ENCODE results near the gene CAPN15.

DNA sequence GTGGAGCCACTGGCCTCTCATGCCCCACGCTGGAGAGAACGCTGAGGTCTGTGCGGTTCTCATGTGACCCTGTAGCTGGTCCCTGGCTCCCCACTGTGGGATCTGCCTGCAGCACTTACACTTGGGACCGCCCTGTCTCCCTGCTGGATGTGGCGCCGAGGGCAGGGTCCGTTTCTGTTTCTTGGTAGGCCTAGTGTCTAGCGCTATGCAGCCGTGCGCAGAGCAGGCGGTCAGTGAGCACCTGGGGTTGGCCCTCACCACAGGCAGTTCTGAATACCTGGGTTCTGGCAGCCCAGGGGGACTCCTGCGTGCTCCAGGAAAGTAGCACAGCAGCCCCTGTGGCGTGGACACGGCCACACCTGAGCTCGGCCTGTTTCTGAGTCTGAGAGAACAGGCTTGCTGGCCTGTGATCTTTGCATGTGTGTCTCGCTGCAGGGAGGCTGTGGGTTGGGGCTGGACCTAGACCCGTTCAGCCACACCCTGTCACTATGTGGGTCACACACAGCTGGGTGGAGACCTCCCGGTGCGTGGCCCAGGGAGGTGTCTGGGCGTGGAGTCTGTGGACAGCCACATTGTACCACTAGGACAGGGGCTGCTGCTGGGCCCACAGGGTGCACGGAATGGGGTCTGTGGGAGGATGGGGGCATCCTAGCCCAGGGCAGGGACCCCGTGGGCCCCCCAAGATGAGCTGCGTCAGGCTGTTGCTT is 2.8 kb downstream of the CAPN15 start:
- no peak for TF ChIP-seq CTCF (IDR thresholded peaks at IDR 0.05; ENCODE audit: low read depth, low read length)
- no peak for TF ChIP-seq POLR2A (IDR thresholded peaks at IDR 0.05; ENCODE audit: extremely low read depth, insufficient read length)
- no peak for TF ChIP-seq MYC (IDR thresholded peaks at IDR 0.05; ENCODE audit: low read depth, low read length)
- TF ChIP-seq, protein P1, sequence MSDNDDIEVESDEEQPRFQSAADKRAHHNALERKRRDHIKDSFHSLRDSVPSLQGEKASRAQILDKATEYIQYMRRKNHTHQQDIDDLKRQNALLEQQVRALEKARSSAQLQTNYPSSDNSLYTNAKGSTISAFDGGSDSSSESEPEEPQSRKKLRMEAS (IDR thresholded peaks at IDR 0.05; ENCODE audit: low read depth, low read length) = no peak
